Peyer's patch (tissue), 4 donors: ENCODE measurements around the gene MTARC1.

ENCODE experiments used
- CTCF ChIP-seq, 6 experiments: fragments of 450-650 bp in 4 of 6; fragments of 200-600 bp in 2 of 6; sonication (generic) in 1 of 6; IDR thresholded peaks; one replicate each; pipeline ENCODE4 v1.5.1; 2017 to 2019; ENCODE audit warnings: antibody characterized with exemption in 6 of 6, mild to moderate bottlenecking in 3 of 6, moderate library complexity in 1 of 6
- POLR2A ChIP-seq, 2 donors: fragments of 450-650 bp; IDR thresholded peaks; one replicate each; pipeline ENCODE4 v1.5.1; 2017; ENCODE audit warnings: antibody characterized with exemption in 2 of 2, mild to moderate bottlenecking in 2 of 2, moderate library complexity in 2 of 2

- TF ChIP-seq CTCF (IDR thresholded peaks at IDR 0.05) (peak in 3 of 6 experiments; percentile 34 to 50 (median 48)), POLR2A (IDR thresholded peaks at IDR 0.05) (no peak)
These were observed at the start of gene MTARC1 for GRCh38 chr1:220786337-220787068.
